Astrocyte of the spinal cord (primary cell): Measurements from ENCODE around the gene NAGK.

Experiments
- DNase-seq: peaks from one replicate; pipeline ENCODE4 v3.0.0; 2011; ENCODE audit warnings: low read depth, low spot score
- H3K4me3 ChIP-seq: 2 replicates; pipeline ENCODE4 v1.5.1; 2011; ENCODE audit warnings: low read depth, mild to moderate bottlenecking, low read length, moderate library complexity
- in situ Hi-C: cut with HindIII; loops from 2 replicates; pipeline ENCODE4 v1.10.0; 2017; ENCODE audit warnings: low sequenced_read_pairs
- TF ChIP-seq, protein P1 (sequence below): IDR thresholded peaks from 2 replicates; pipeline ENCODE4 v1.5.1; 2012; ENCODE audit warnings: low read depth, mild to moderate bottlenecking, low read length, inconsistent platforms

Gene NAGK

DNA sequence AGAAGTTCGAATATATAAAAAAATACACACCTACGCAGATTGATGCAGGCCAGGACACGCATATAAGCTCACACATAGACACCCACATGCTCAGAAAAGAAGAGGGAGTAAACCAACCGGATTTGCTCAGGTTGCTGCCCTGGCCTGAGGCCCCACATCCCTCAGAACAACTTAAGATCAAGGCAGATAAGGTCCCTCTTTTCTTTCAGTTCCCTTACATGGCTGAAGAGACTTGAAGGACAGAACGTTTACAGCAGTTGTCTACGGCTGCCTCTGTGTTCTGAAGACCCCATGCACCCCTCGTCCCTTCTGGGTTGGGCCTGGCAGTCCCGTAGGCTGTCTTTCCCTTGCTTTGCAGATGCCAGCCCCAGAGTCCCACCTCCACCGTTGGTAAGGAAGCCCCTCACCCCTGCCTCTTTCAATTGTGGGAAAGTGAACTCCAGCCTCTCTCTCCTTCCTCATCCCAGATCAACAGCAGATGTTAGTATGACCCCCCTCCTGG lies 4.3 kb upstream of the NAGK start:
- H3K4me3 ChIP-seq = no peak overlapping the region
- in situ Hi-C loops = no loop called here
- no peak for DNase-seq
- TF ChIP-seq, protein P1, sequence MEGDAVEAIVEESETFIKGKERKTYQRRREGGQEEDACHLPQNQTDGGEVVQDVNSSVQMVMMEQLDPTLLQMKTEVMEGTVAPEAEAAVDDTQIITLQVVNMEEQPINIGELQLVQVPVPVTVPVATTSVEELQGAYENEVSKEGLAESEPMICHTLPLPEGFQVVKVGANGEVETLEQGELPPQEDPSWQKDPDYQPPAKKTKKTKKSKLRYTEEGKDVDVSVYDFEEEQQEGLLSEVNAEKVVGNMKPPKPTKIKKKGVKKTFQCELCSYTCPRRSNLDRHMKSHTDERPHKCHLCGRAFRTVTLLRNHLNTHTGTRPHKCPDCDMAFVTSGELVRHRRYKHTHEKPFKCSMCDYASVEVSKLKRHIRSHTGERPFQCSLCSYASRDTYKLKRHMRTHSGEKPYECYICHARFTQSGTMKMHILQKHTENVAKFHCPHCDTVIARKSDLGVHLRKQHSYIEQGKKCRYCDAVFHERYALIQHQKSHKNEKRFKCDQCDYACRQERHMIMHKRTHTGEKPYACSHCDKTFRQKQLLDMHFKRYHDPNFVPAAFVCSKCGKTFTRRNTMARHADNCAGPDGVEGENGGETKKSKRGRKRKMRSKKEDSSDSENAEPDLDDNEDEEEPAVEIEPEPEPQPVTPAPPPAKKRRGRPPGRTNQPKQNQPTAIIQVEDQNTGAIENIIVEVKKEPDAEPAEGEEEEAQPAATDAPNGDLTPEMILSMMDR = no peak

DNA sequence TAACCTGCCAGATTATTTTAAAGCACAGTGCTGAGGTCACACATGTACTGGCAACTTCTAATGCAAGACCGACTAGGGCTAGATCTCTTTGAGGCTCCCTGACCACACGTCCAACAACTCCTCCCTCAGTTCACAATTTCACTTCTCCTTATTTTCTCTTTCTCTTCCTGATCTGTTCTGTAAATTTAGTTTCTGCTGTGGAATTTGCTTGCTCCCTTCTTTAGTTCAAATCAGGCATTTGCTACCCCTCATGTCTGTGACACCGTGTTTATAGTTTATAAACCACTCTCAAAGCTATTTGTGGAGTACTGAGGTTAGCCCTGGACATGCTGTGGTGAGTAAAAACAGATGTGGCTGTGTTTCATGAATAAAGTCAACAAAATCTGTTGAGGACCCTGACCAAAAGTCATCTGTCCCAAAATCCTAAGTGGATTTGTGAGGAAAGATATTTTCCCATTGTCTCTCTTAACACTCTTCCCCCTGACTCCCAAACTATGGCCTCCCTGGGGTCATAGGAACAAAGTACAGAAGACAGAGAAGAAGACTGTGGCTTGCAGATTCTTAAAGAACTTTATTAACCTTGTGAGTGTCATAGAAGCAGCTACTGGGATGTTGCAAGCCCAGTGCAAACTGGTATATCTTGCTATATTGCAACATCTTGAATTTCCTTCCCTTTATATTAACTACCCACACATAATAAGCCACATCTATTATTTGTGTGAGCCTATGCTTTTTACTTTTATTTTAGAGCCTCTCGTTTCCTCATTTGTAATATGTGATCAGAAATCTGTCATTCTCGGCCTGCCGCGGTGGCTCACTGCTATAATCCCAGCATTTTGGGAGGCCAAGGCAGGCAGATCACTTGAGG lies 3.5 kb upstream of the NAGK start:
- in situ Hi-C loops = no loop called here
- H3K4me3 ChIP-seq = no peak overlapping the region
- DNase-seq = no peak
- TF ChIP-seq, protein P1 = no peak

DNA sequence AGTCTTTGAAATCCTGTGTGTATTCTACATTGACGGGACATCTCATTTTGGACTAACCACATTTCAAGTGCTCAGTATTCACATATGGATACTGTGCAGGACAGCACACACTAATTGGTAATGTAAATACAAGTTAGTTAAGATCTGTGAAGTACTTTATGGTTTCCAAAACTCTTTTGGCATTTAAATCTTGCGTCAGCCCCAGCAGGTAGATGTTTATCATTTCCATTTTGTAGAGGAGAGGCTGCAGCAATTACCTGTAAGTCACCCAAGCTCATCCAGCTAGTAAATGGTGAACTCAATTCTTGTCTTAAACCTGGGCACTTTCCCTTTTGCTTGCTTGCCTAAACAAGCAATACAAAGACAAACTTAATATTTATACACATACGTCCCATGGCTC lies 1.6 kb upstream of the NAGK start:
- TF ChIP-seq, protein P1 = no peak
- no peak overlapping the region for H3K4me3 ChIP-seq
- DNase-seq = no peak
- in situ Hi-C loops = no loop called here

DNA sequence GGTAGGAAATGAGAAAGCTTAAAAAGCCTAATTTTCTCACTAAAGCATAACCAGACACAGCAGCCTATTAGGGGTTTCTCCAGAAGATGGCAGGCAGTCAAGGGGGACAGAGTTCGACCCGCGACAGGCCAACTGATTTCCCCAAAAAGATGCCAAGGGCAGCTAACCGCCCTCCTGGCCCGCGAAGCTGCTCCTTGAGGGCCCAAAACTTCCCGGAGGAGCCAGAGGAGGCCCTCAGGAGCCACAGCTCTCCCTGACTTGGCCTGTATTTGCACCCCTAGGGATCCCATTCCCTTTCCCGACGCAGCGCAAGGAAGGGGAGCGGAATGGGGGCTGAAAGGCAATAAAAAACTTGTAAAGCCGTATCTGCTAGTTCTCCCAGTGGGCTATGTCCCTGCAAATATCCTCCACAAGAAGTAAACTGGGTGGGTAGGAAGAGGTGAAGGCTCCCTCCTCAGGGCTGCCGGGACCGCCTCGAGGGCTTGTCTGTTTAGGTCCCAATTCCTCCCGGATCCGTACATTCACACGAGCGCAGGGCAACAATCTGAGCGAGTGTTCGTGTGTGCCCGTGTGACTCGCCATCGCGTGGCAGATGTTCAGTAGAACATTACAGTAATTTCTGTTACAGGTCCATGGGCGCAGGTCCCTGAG lies 756 bp upstream of the NAGK start:
- H3K4me3 ChIP-seq = peak overlapping the region; percentile 83
- TF ChIP-seq, protein P1 = peak; percentile 0
- no peak for DNase-seq
- in situ Hi-C loops = no loop called here

DNA sequence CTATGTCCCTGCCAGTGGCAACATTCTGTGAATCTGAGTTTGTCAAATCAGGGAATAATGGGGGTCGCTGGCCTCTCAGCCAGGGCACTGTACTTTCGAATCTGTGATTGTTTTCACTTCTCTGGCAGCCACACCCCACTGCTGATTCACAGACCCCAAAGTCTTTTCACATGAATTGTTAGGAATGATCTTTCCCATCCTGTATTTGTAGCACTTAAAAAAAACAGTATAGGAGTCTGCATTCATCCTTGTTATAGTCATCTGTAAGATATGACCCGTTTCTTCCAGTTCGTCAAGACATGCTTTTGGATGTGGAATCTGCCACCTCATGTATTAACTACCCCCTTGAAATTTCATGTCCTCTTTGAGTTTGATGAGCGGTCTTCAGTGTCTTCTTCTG lies 928 bp downstream of the NAGK start:
- DNase-seq = peak; percentile 17

More for the DNA sequence above, 928 bp downstream of the NAGK start:
- in situ Hi-C loops = no loop called here
- TF ChIP-seq, protein P1 = no peak
- peak overlapping the region; percentile 83 for H3K4me3 ChIP-seq
